BE2C (cell line): ENCODE measurements around the gene SFTPA1.
"Not testable (repeated sequence)": the region's sequence is repeated elsewhere in the genome, so short reads cannot be mapped to it uniquely, and the experiment has no call there.

Source experiments
- DNase-seq: peaks from one replicate; pipeline ENCODE4 v3.0.0-alpha.2; 2020
- H3K27me3 ChIP-seq: fragments of 250-450 bp; sonication (Bioruptor Pico); 2 replicates; pipeline ENCODE4 v1.5.1; 2020; ENCODE audit warnings: mild to moderate bottlenecking
- H3K36me3 ChIP-seq: fragments of 250-450 bp; sonication (Bioruptor Pico); 2 replicates; pipeline ENCODE4 v1.5.1; 2020; ENCODE audit warnings: mild to moderate bottlenecking
- H3K4me1 ChIP-seq: fragments of 250-450 bp; sonication (Bioruptor Pico); 2 replicates; pipeline ENCODE4 v1.5.1; 2020
- H3K4me3 ChIP-seq: 2 replicates; pipeline ENCODE4 v1.5.1; 2011; ENCODE audit warnings: low read depth, low read length
- H3K9me3 ChIP-seq: fragments of 250-450 bp; sonication (Bioruptor Pico); 2 replicates; pipeline ENCODE4 v1.5.1; 2020
- TF ChIP-seq, protein P1 (sequence below): IDR thresholded peaks from 2 replicates; pipeline ENCODE4 v1.5.1; 2012; ENCODE audit warnings: mild to moderate bottlenecking, low read depth, low read length

Gene SFTPA1

DNA sequence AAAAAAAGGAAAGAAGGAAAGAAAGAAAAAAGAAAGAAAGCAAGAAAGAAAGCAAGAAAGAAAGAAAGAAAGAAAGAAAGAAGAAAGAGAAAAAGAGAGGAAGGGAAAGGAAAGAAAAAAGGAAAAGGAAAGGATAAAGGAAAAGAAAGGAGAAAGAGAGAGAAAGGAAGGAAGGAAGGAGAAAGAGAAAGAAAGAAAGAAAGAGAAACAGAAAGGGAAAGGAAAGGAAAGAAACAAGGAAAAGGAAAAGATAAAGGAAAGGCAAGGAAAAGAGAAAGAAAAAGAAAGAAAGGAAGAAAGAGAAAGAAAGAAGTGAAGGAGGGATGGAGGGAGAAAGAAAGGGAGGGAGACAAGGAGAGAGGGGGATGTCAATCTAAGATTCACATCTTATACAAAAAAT, 29.7 kb upstream of the SFTPA1 start:
- Histone ChIP-seq H3K9me3 (no peaks in the 10 kb centered on the region), H3K27me3 (no peaks in the 10 kb centered on the region; the same call in 1 of the 2 replicates), H3K4me1 (no peaks in the 10 kb centered on the region), H3K4me3 (no peak overlapping the region), H3K36me3 (no peaks in the 10 kb centered on the region)
- no peak for DNase-seq
- TF ChIP-seq, protein P1, sequence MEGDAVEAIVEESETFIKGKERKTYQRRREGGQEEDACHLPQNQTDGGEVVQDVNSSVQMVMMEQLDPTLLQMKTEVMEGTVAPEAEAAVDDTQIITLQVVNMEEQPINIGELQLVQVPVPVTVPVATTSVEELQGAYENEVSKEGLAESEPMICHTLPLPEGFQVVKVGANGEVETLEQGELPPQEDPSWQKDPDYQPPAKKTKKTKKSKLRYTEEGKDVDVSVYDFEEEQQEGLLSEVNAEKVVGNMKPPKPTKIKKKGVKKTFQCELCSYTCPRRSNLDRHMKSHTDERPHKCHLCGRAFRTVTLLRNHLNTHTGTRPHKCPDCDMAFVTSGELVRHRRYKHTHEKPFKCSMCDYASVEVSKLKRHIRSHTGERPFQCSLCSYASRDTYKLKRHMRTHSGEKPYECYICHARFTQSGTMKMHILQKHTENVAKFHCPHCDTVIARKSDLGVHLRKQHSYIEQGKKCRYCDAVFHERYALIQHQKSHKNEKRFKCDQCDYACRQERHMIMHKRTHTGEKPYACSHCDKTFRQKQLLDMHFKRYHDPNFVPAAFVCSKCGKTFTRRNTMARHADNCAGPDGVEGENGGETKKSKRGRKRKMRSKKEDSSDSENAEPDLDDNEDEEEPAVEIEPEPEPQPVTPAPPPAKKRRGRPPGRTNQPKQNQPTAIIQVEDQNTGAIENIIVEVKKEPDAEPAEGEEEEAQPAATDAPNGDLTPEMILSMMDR, result no peak

DNA sequence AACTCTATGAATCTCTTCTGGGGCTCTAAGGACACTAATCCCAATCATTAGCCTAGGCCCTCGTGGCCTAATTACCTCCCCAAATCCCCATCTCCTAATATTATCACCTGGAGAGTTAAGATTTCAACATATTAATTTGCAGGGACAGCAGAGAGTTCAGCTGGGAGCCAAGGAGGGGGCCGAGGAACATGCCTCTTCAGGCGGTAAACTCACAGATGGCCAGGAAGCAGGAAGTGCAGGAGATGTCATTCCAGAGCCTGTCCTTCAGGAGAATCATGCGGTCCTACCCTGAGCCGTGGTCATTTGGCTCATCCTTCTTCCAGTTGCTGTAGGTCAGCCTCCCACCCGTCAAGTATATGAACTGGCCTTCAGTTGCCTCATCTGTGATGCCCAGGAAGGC, 28.6 kb upstream of the SFTPA1 start:
- Histone ChIP-seq H3K9me3 (no peaks in the 10 kb centered on the region), H3K36me3 (no peaks in the 10 kb centered on the region), H3K4me3 (no peak overlapping the region), H3K4me1 (no peaks in the 10 kb centered on the region), H3K27me3 (no peaks in the 10 kb centered on the region; the same call in 1 of the 2 replicates)
- TF ChIP-seq, protein P1, result no peak
- no peak for DNase-seq

DNA sequence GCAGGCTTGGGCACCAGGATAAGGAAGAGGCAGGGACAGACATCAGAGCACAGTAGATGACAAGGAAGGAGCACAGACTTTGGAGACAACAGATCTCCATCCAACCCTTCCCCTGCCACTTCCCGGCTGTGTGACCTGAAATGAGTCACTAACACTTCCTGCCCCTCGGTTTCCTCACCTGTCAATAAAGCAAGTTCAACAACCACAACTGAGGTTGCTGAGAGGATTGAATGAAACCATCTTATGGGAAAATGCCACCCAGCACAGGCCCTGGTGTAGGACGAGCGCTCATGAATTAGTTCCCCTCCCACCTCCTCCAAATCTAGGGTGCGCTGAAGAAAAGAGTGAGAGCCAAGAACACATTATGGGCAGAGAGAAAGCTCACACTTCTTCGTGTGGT, 27.8 kb upstream of the SFTPA1 start:
- not testable (repeated sequence) for H3K36me3 ChIP-seq, H3K4me1 ChIP-seq, DNase-seq, H3K27me3 ChIP-seq, H3K9me3 ChIP-seq, H3K4me3 ChIP-seq

DNA sequence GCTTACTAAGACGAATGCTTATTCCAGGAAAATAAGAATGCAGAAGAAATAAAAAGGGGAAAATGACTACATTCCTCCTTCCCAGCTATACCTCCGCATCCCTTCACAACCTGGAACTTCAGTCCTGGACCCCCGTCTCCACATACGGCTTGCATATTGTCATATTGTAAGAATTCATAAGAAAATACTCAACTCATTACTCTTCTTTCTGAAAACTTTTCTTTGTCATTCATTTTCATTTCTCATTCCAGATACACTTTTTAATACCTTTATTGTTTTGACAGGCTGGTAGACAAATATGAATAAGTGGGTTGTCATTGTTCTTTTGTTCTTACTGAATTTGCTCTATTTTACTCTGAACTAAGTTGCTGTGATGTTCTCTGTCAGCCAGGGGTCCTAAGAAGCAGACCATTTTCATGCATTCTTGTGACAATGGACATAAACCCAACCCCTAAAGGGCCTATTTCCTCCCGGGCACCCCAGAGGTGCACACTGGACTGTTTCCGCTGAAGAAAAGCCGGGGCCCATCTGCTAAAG, 27.2 kb upstream of the SFTPA1 start:
- no peak for DNase-seq
- TF ChIP-seq, protein P1, result no peak

DNA sequence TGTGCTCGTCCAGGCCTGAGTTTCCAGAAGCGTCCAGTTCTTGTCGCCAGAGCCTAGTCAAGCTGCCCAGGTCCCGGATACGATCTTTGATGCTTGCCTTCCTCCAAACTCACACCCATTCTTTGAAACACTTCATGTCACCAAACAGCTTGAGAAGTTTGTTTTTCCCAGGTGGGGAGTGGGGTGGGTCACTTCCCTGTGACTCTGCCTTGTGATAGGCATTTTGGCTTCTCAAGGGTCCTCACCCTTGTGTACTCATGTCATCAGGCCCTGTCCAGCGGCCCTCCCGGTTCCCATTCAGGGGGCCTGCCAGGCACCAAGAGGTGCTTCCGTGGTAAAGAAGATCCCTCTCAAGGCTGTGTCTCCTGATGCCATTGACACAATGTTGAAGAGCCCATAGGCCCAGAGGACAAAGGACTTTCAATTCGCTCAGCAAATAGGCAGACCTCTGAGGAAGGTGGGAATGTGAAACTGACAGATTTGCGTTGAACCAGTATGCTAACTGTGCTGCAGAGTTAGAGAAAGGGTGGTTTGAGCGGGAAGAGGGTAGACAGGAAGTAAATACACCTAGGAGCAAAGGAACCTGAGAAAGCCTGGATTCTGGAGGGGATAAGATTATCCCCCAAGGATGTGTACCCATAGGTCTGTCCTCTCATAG, 24.7 kb upstream of the SFTPA1 start:
- TF ChIP-seq, protein P1, result no peak
- Histone ChIP-seq H3K9me3 (no peaks in the 10 kb centered on the region), H3K27me3 (0 out of 2 replicates have a peak, but pooled peaks cover 5% of the 10 kb centered on the region), H3K4me1 (no peaks in the 10 kb centered on the region), H3K36me3 (no peaks in the 10 kb centered on the region), H3K4me3 (no peak overlapping the region)
- no peak for DNase-seq

More for the DNA sequence above, 27.2 kb upstream of the SFTPA1 start:
- Histone ChIP-seq H3K36me3 (no peaks in the 10 kb centered on the region), H3K4me3 (no peak overlapping the region), H3K4me1 (no peaks in the 10 kb centered on the region), H3K27me3 (no peaks in the 10 kb centered on the region; the same call in 1 of the 2 replicates), H3K9me3 (no peaks in the 10 kb centered on the region)

DNA sequence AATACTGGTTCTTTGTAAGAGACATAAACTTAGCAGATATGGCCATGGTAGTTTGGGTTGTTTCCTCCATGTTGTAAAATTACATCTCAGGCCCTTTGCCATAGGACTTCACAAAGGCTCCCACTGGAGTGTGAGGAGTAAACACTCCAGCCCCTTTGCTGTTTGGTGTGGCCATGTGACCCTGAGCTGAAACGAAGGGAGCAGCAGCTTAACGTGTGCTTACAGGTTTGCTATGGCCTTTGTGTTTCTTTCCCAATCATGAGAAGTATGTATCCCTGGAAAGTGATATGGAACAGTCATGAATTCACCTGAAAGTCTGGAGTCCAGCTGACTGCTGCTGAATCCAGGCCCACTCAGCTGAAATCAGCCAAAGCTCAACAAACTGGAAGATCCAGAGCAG, 23.8 kb upstream of the SFTPA1 start:
- Histone ChIP-seq H3K27me3 (0 out of 2 replicates have a peak, but pooled peaks cover 5% of the 10 kb centered on the region), H3K36me3 (no peaks in the 10 kb centered on the region), H3K4me1 (no peaks in the 10 kb centered on the region), H3K9me3 (no peaks in the 10 kb centered on the region), H3K4me3 (no peak overlapping the region)
- no peak for DNase-seq
- TF ChIP-seq, protein P1, result no peak
